Measurements from ENCODE around the gene PDE4C. TPM values are rescaled to one million over a fixed set of nuclear protein-coding genes. Genes with fewer than 3 reads are reported as not detected.

PDE4C gene
- total and polyA plus RNA-seq, 2 donors (not counting 1 experiment from before 2014, with no cell fraction given) = 0.35 to 2.0 TPM

DNA sequence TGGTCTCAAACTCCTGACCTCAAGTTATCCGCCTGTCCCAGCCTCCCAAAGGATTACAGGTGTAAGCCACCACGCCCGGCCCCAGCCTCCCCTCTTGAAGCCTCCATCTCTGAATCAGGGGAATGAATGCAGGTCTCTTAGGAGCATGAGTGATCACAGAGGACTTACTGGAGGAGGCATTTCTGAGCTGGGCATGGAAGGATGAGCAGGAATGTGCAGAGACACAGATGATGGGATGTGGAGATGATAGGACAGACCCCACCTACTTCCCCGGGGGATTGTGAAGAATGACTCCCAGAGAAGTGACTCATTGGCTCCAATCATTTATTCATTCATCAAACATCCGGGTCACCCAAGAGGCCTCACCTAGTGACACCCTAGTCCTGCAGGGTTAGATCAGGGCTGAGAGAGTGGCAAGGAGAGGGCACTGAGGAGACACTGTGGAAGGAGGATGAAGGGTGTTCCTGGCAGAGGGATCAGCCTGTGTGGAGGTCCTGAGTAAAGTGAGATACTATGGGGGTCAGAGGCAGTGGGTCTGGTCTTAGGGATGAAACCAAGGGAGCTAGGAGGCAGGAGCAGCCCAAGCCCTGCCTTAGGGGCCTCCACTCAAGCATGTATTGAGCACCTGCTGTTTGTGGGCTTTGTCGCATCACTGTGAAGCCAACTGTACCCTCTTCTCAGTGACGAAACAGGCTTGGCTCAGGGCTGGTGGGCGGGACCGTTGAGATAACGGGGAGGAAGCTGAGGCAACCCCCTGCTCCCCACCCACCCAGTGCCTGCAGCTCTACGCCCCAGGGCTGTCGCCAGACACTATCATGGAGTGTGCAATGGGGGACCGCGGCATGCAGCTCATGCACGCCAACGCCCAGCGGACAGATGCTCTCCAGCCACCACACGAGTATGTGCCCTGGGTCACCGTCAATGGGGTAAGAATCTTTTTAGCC is 49.6 kb downstream of the PDE4C start:
- Histone ChIP-seq H3K9ac (ENCODE audit: insufficient read depth, low read length) (no peak overlapping the region), H3K4me3 (replicated peaks in 1 of 4; ENCODE audit: control extremely low read depth in 1 of 4, insufficient read depth in 1 of 4, low read depth in 3 of 4, low read length in 4 of 4) (no peak overlapping the region), H3K27me3 (ENCODE audit: control insufficient read depth, insufficient read depth, low read length) (no peaks in the 10 kb centered on the region), H3K79me2 (ENCODE audit: control insufficient read depth, insufficient read depth, low read length) (no peaks in the 10 kb centered on the region), H2AFZ (ENCODE audit: low read length) (no peak overlapping the region), H4K20me1 (ENCODE audit: control insufficient read depth, extremely low read depth, insufficient read depth, low read length) (no peaks in the 10 kb centered on the region), H3K36me3 (ENCODE audit: control insufficient read depth, insufficient read depth, low read length) (no peaks in the 10 kb centered on the region), H3K4me1 (ENCODE audit: control insufficient read depth, extremely low read depth, insufficient read depth, low read length) (peaks cover 4% of the 10 kb centered on the region), H3K9me3 (ENCODE audit: control insufficient read depth, insufficient read depth, low read depth, low read length) (no peaks in the 10 kb centered on the region), H3K27ac (ENCODE audit: insufficient read depth, low read length) (no peak overlapping the region), H3K4me2 (ENCODE audit: extremely low read depth, insufficient read depth, low read length) (no peak overlapping the region)
- no peak for DNase-seq (ENCODE audit: low read depth in 2 of 2)
- TF ChIP-seq EZH2 (IDR thresholded peaks at IDR 0.05; ENCODE audit: low read length, missing control alignments) (no peak), CTCF (conservative IDR thresholded peaks at IDR 0.05 in 1 of 2, IDR thresholded peaks at IDR 0.05 in 1 of 2; ENCODE audit: low read depth in 1 of 2, low read length in 2 of 2) (no peak)

DNA sequence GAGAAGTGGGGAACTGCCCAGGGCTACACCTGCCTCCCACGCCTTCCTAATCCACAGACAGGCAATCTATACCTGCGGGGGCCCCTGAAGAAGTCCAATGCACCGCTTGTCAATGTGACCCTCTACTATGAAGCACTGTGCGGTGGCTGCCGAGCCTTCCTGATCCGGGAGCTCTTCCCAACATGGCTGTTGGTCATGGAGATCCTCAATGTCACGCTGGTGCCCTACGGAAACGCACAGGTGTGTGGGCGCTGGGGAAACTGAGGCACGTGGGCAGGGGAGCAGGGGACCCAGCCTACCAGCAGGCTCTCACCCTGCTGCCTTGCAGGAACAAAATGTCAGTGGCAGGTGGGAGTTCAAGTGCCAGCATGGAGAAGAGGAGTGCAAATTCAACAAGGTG is 51.3 kb downstream of the PDE4C start:
- Histone ChIP-seq H3K9ac (ENCODE audit: insufficient read depth, low read length) (no peak overlapping the region), H3K9me3 (ENCODE audit: control insufficient read depth, insufficient read depth, low read depth, low read length) (no peaks in the 10 kb centered on the region), H3K36me3 (ENCODE audit: control insufficient read depth, insufficient read depth, low read length) (no peaks in the 10 kb centered on the region), H3K27me3 (ENCODE audit: control insufficient read depth, insufficient read depth, low read length) (no peaks in the 10 kb centered on the region), H3K4me2 (ENCODE audit: extremely low read depth, insufficient read depth, low read length) (no peak overlapping the region), H3K4me3 (replicated peaks in 1 of 4; ENCODE audit: control extremely low read depth in 1 of 4, insufficient read depth in 1 of 4, low read depth in 3 of 4, low read length in 4 of 4) (no peak overlapping the region), H3K4me1 (ENCODE audit: control insufficient read depth, extremely low read depth, insufficient read depth, low read length) (peaks cover 4% of the 10 kb centered on the region), H3K79me2 (ENCODE audit: control insufficient read depth, insufficient read depth, low read length) (no peaks in the 10 kb centered on the region), H2AFZ (ENCODE audit: low read length) (no peak overlapping the region), H4K20me1 (ENCODE audit: control insufficient read depth, extremely low read depth, insufficient read depth, low read length) (no peaks in the 10 kb centered on the region), H3K27ac (ENCODE audit: insufficient read depth, low read length) (no peak overlapping the region)
- TF ChIP-seq CTCF (conservative IDR thresholded peaks at IDR 0.05 in 1 of 2, IDR thresholded peaks at IDR 0.05 in 1 of 2; ENCODE audit: low read depth in 1 of 2, low read length in 2 of 2) (no peak), EZH2 (IDR thresholded peaks at IDR 0.05; ENCODE audit: low read length, missing control alignments) (no peak)
- DNase-seq (ENCODE audit: low read depth in 2 of 2) = no peak

Other genes starting within 250 kb of the PDE4C start
- gene ARRDC2, start 218.3 kb downstream of the PDE4C start, total RNA-seq = 3.9 and 9.1 TPM in 2 replicates
- 2.1 and 3.0 TPM in 2 replicates for gene ARRDC2, start 218.3 kb downstream of the PDE4C start, polyA plus RNA-seq
- gene IL12RB1, start 139.5 kb downstream of the PDE4C start, total RNA-seq = under 0.01 and 0.50 TPM in 2 replicates
- gene IL12RB1, start 139.5 kb downstream of the PDE4C start, polyA plus RNA-seq = 0.06 and 0.75 TPM in 2 replicates
- gene MAST3, start 128.7 kb downstream of the PDE4C start, total RNA-seq = 2.3 and 4.1 TPM in 2 replicates
- 2.0 and 2.3 TPM in 2 replicates for gene MAST3, start 128.7 kb downstream of the PDE4C start, polyA plus RNA-seq
- gene PIK3R2, start 73.3 kb downstream of the PDE4C start, total RNA-seq = 10.1 and 11.3 TPM in 2 replicates
- 18.4 and 29.5 TPM in 2 replicates for gene PIK3R2, start 73.3 kb downstream of the PDE4C start, polyA plus RNA-seq
- 3.1 and 8.8 TPM in 2 replicates for gene IFI30, start 52.6 kb downstream of the PDE4C start, total RNA-seq
- 15.8 and 50.9 TPM in 2 replicates for gene IFI30, start 52.6 kb downstream of the PDE4C start, polyA plus RNA-seq
- 4.1 and 4.6 TPM in 2 replicates for gene MPV17L2, start 33.2 kb downstream of the PDE4C start, total RNA-seq
- 9.4 and 16.7 TPM in 2 replicates for gene MPV17L2, start 33.2 kb downstream of the PDE4C start, polyA plus RNA-seq
- 0.77 and 2.0 TPM in 2 replicates for gene RAB3A, start 22.4 kb downstream of the PDE4C start, total RNA-seq
- gene RAB3A, start 22.4 kb downstream of the PDE4C start, polyA plus RNA-seq = 3.6 and 10.1 TPM in 2 replicates
- 0.51 and 0.83 TPM in 2 replicates for gene IQCN, start 48.0 kb upstream of the PDE4C start, total RNA-seq
- 0.27 and 0.79 TPM in 2 replicates for gene IQCN, start 48.0 kb upstream of the PDE4C start, polyA plus RNA-seq
- gene JUND, start 55.2 kb upstream of the PDE4C start, total RNA-seq = 149 and 166 TPM in 2 replicates
- 47.6 and 65.8 TPM in 2 replicates for gene JUND, start 55.2 kb upstream of the PDE4C start, polyA plus RNA-seq
- gene LSM4, start 96.6 kb upstream of the PDE4C start, total RNA-seq = 70.9 and 124 TPM in 2 replicates
- 50.9 and 97.2 TPM in 2 replicates for gene LSM4, start 96.6 kb upstream of the PDE4C start, polyA plus RNA-seq
- gene PGPEP1, start 114.2 kb upstream of the PDE4C start, total RNA-seq = 63.9 and 78.8 TPM in 2 replicates
- gene PGPEP1, start 114.2 kb upstream of the PDE4C start, polyA plus RNA-seq = 17.0 and 25.4 TPM in 2 replicates
- 140 and 210 TPM in 2 replicates for gene GDF15, start 159.7 kb upstream of the PDE4C start, total RNA-seq
- 8.6 and 24.3 TPM in 2 replicates for gene GDF15, start 159.7 kb upstream of the PDE4C start, polyA plus RNA-seq
- 1.2 and 4.6 TPM in 2 replicates for gene LRRC25, start 171.2 kb upstream of the PDE4C start, total RNA-seq
- gene LRRC25, start 171.2 kb upstream of the PDE4C start, polyA plus RNA-seq = 0.10 and 0.25 TPM in 2 replicates
- 58.6 and 76.5 TPM in 2 replicates for gene SSBP4, start 193.0 kb upstream of the PDE4C start, total RNA-seq
- gene SSBP4, start 193.0 kb upstream of the PDE4C start, polyA plus RNA-seq = 12.8 and 16.5 TPM in 2 replicates
- gene ISYNA1, start 211.7 kb upstream of the PDE4C start, total RNA-seq = 25.6 and 37.8 TPM in 2 replicates
- 8.3 and 10.3 TPM in 2 replicates for gene ISYNA1, start 211.7 kb upstream of the PDE4C start, polyA plus RNA-seq

Measured in fibroblast of lung (primary cell).